ENCODE data around the gene NDEL1.

DNA sequence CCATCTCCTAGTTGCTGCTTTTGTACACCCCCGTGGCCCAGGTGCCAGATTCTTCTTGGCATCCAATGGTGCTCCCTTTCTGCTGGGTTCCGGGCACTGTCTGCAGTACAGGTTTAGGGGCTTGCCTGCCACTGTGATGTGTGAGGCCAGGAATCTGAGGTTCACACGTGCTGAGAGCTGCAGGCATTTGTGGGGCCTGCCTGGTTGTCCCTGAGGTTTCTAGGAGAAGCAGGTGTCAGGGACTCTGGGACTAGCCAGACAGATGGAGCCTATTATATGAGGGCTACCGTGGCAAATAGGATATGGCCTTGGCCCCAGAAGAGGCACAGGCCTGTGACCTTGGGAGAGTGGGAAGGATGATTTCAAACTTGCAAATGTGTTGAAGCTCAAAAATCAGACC lies 29.3 kb downstream of the NDEL1 start:
- TF ChIP-seq EZH2 (IDR thresholded peaks at IDR 0.05) (no peak), POLR2AphosphoS5 (IDR thresholded peaks at IDR 0.05; ENCODE audit: borderline replicate concordance, low read depth, low read length) (no peak)

All from SK-N-MC (cell line).